Sigmoid colon (tissue), 7 donors: ENCODE data around the gene TEX55. TPM values are rescaled to one million over a fixed set of nuclear protein-coding genes. Genes with fewer than 3 reads are reported as not detected.

Experiments
- DNase-seq: peaks from one replicate; pipeline ENCODE4 v3.0.0-alpha.2; 2019
- H3K27ac ChIP-seq, 4 donors: fragments of 200-600 bp; sonication (generic); one replicate each; pipeline ENCODE4 v1.5.1; 2016 to 2019; ENCODE audit warnings: mild to moderate bottlenecking in 1 of 4
- H3K27me3 ChIP-seq, 3 donors: fragments of 200-600 bp; sonication (generic); one replicate each; pipeline ENCODE4 v1.5.1; 2019; ENCODE audit warnings: mild to moderate bottlenecking in 1 of 3
- H3K36me3 ChIP-seq, 4 donors: fragments of 200-600 bp; sonication (generic); one replicate each; pipeline ENCODE4 v1.5.1; 2016 to 2019
- H3K4me1 ChIP-seq, 4 donors: fragments of 200-600 bp; sonication (generic); one replicate each; pipeline ENCODE4 v1.5.1; 2017 to 2019
- H3K4me3 ChIP-seq, 4 donors: fragments of 200-600 bp; sonication (generic); one replicate each; pipeline ENCODE4 v1.5.1; 2017 to 2019; ENCODE audit warnings: mild to moderate bottlenecking in 2 of 4, moderate library complexity in 1 of 4
- H3K9me3 ChIP-seq, 4 donors: fragments of 200-600 bp in 3 of 4; sonication (generic) in 3 of 4; one replicate each; pipeline versions ENCODE4 v1.5.1 to v1.6.1; 2013 to 2019
- EP300 ChIP-seq, 4 donors: sonication (generic); formaldehyde crosslinking; IDR thresholded peaks; one replicate each; pipeline ENCODE4 v1.6.1; 2017; ENCODE audit warnings: antibody characterized with exemption in 4 of 4
- POLR2A ChIP-seq, 2 donors: fragments of 450-650 bp; IDR thresholded peaks; one replicate each; pipeline ENCODE4 v1.6.1; 2016; ENCODE audit warnings: antibody characterized with exemption in 2 of 2, mild to moderate bottlenecking in 2 of 2, moderate library complexity in 2 of 2
- POLR2AphosphoS5 ChIP-seq, 4 donors: sonication (generic); formaldehyde crosslinking; IDR thresholded peaks; one replicate each; pipeline ENCODE4 v1.6.1; 2017; ENCODE audit warnings: antibody characterized with exemption in 4 of 4
- WGBS, 2 donors: extraction: QIAGEN DNeasy Blood & Tissue Kit; methylation state at CpG; one replicate each; pipeline ENCODE4 v1.1.7; 2013; 5-methylcytosine and 5-hydroxymethylcytosine counted together
- intact Hi-C: fragments of 100-400 bp; cut with DNase I; formaldehyde crosslinking; loops from one replicate; pipeline ENCODE4 v1.15.1; 2023
- polyA plus RNA-seq, 3 donors: library from polyadenylated mRNA; stranded (reverse); fragments of 200-250 nt; gene quantifications; one replicate each; pipeline ENCODE4 v1.2.3, GENCODE V29; 2013
- total RNA-seq, 4 donors: library from RNA; depleted of rRNA; stranded (reverse); fragments of >200 nt; gene quantifications; one replicate each; pipeline ENCODE4 v1.1.0, GENCODE V29; 2016
- TF ChIP-seq, protein P1 (sequence below), 4 experiments: fragments of 450-650 bp in 3 of 4; fragments of 200-600 bp in 1 of 4; IDR thresholded peaks; one replicate each; pipeline ENCODE4 v1.5.1; 2016 to 2019; ENCODE audit warnings: antibody characterized with exemption in 4 of 4, mild to moderate bottlenecking in 3 of 4, moderate library complexity in 2 of 4
- donor health status: healthy with polysubstance abuse.
- donor health status: Bipolar disorder and iron deficiency.
- donor health status: healthy.

The TEX55 gene
- total and polyA plus RNA-seq, 7 donors = not detected

GRCh38 chr3:119194237-119195150 lies 48.5 kb downstream of the TEX55 start:
- Histone ChIP-seq H3K4me3 (no peak overlapping the region), H3K27me3 (no peaks in the 10 kb centered on the region), H3K4me1 (no peaks in the 10 kb centered on the region), H3K9me3 (no peaks in the 10 kb centered on the region), H3K36me3 (no peaks in the 10 kb centered on the region), H3K27ac (no peak overlapping the region)
- intact Hi-C loops = no loop called here
- 62 to 72% methylated on average over 7 of the region's 7 CpGs for WGBS, 2 donors
- TF ChIP-seq POLR2AphosphoS5 (IDR thresholded peaks at IDR 0.05) (no peak), EP300 (IDR thresholded peaks at IDR 0.05) (no peak), POLR2A (IDR thresholded peaks at IDR 0.05) (no peak)
- TF ChIP-seq, protein P1, sequence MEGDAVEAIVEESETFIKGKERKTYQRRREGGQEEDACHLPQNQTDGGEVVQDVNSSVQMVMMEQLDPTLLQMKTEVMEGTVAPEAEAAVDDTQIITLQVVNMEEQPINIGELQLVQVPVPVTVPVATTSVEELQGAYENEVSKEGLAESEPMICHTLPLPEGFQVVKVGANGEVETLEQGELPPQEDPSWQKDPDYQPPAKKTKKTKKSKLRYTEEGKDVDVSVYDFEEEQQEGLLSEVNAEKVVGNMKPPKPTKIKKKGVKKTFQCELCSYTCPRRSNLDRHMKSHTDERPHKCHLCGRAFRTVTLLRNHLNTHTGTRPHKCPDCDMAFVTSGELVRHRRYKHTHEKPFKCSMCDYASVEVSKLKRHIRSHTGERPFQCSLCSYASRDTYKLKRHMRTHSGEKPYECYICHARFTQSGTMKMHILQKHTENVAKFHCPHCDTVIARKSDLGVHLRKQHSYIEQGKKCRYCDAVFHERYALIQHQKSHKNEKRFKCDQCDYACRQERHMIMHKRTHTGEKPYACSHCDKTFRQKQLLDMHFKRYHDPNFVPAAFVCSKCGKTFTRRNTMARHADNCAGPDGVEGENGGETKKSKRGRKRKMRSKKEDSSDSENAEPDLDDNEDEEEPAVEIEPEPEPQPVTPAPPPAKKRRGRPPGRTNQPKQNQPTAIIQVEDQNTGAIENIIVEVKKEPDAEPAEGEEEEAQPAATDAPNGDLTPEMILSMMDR (IDR thresholded peaks at IDR 0.05) = no peak
- DNase-seq = no peak

DNA sequence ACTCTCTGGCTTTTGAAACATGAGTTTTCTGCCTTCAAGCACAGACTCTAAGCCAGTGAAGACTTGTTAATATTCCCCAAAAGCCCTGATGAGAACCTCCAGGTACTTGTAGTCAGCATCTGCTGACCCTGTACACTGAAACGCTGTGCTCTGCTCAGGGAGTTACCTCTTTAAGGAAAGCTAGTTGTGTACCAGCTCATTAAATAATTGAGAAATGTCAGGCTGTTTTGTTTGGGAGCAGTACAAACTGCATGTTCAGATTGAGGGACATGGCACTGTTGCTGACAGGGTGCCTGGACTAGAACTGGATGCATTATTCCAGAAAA lies 49.1 kb downstream of the TEX55 start:
- Histone ChIP-seq H3K9me3 (no peaks in the 10 kb centered on the region), H3K36me3 (no peaks in the 10 kb centered on the region), H3K4me1 (no peaks in the 10 kb centered on the region), H3K27me3 (no peaks in the 10 kb centered on the region), H3K27ac (no peak overlapping the region), H3K4me3 (no peak overlapping the region)
- TF ChIP-seq POLR2A (IDR thresholded peaks at IDR 0.05) = no peak
- TF ChIP-seq, protein P1 (IDR thresholded peaks at IDR 0.05) = no peak
- TF ChIP-seq POLR2AphosphoS5 (IDR thresholded peaks at IDR 0.05) = no peak
- TF ChIP-seq EP300 (IDR thresholded peaks at IDR 0.05) = no peak
- DNase-seq = no peak
- intact Hi-C loops = no loop called here
- 72 to 82% methylated on average over 1 of the region's 1 CpG for WGBS, 2 donors

- TF ChIP-seq EP300 (IDR thresholded peaks at IDR 0.05) = no peak
- TF ChIP-seq POLR2AphosphoS5 (IDR thresholded peaks at IDR 0.05) = no peak
- no peak for TF ChIP-seq POLR2A (IDR thresholded peaks at IDR 0.05)
- TF ChIP-seq, protein P1 (IDR thresholded peaks at IDR 0.05) = no peak
- Histone ChIP-seq H3K27ac (no peak overlapping the region), H3K4me1 (no peaks in the 10 kb centered on the region), H3K27me3 (no peaks in the 10 kb centered on the region), H3K4me3 (no peak overlapping the region), H3K36me3 (no peaks in the 10 kb centered on the region), H3K9me3 (no peaks in the 10 kb centered on the region)
- no peak for DNase-seq
- WGBS, 2 donors = 80 to 82% methylated on average over 1 of the region's 1 CpG
- intact Hi-C loops = no loop called here
Observed at GRCh38 chr3:119195911-119196310, 49.9 kb downstream of the TEX55 start.

Other genes starting within 250 kb of the TEX55 start
- 10 to 100 TPM in 2 of 4 donors, 1 to 10 TPM in 2; 8.1 to 18.2 (median 10.3) TPM for gene IGSF11, start 111.3 kb upstream of the TEX55 start, total RNA-seq
- under 1 TPM in 1 of 3 donors, not detected in 2; 0.85 TPM for gene IGSF11, start 111.3 kb upstream of the TEX55 start, polyA plus RNA-seq
- not detected for gene UPK1B, start 27.4 kb downstream of the TEX55 start, total RNA-seq
- not detected for gene UPK1B, start 27.4 kb downstream of the TEX55 start, polyA plus RNA-seq
- 10 to 100 TPM; 12.1 to 15.8 (median 14.0) TPM for gene B4GALT4, start 94.7 kb downstream of the TEX55 start, total RNA-seq
- gene B4GALT4, start 94.7 kb downstream of the TEX55 start, polyA plus RNA-seq = 10 to 100 TPM; 31.5 to 45.6 (median 35.1) TPM
- 10 to 100 TPM; 11.0 to 18.0 (median 12.0) TPM for gene ARHGAP31, start 148.2 kb downstream of the TEX55 start, total RNA-seq
- gene ARHGAP31, start 148.2 kb downstream of the TEX55 start, polyA plus RNA-seq = 1 to 10 TPM; 3.5 to 5.4 (median 5.2) TPM